Peyer's patch (tissue), 4 donors: Measurements from ENCODE around the gene ARL13B.

Source experiments
- POLR2A ChIP-seq, 2 donors: fragments of 450-650 bp; IDR thresholded peaks; one replicate each; pipeline ENCODE4 v1.5.1; 2017; ENCODE audit warnings: antibody characterized with exemption in 2 of 2, mild to moderate bottlenecking in 2 of 2, moderate library complexity in 2 of 2
- TF ChIP-seq, protein P1 (sequence below), 6 experiments: fragments of 450-650 bp in 4 of 6; fragments of 200-600 bp in 2 of 6; sonication (generic) in 1 of 6; IDR thresholded peaks; one replicate each; pipeline ENCODE4 v1.5.1; 2017 to 2019; ENCODE audit warnings: antibody characterized with exemption in 6 of 6, mild to moderate bottlenecking in 3 of 6, moderate library complexity in 1 of 6

DNA sequence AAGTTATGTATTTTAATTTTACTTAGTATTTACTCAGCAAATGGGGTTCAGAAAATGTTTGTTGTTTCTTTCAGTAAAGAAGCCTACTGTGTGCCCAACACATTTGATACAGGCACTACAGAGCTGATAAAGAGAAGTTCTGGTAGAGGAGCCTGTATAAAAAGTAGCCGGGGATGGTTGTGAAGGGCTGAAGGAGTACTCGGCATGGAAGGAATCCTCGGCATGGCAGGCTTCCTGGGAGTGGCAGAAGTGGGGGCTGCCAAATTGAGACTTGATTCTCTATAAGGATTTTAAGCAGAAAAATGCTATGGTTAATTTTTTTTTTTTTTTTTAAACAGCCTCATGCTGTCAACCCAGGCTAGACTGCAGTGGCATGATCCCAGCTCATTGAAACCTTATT is 9.3 kb downstream of the ARL13B start:
- TF ChIP-seq, protein P1, sequence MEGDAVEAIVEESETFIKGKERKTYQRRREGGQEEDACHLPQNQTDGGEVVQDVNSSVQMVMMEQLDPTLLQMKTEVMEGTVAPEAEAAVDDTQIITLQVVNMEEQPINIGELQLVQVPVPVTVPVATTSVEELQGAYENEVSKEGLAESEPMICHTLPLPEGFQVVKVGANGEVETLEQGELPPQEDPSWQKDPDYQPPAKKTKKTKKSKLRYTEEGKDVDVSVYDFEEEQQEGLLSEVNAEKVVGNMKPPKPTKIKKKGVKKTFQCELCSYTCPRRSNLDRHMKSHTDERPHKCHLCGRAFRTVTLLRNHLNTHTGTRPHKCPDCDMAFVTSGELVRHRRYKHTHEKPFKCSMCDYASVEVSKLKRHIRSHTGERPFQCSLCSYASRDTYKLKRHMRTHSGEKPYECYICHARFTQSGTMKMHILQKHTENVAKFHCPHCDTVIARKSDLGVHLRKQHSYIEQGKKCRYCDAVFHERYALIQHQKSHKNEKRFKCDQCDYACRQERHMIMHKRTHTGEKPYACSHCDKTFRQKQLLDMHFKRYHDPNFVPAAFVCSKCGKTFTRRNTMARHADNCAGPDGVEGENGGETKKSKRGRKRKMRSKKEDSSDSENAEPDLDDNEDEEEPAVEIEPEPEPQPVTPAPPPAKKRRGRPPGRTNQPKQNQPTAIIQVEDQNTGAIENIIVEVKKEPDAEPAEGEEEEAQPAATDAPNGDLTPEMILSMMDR (IDR thresholded peaks at IDR 0.05), result no peak
- TF ChIP-seq POLR2A (IDR thresholded peaks at IDR 0.05), result no peak
